Neural cell (in vitro differentiated cells): ENCODE results near the gene GNB1. TPM values are rescaled to one million over a fixed set of nuclear protein-coding genes. Genes with fewer than 3 reads are reported as not detected.

Experiments
- H2AFZ ChIP-seq: fragments of 200-600, 300-800 bp; sonication (generic), shearing (Covaris generic); 2 replicates; pipeline ENCODE4 v1.6.0; 2014; ENCODE audit warnings: low read depth, mild to moderate bottlenecking, antibody characterized with exemption, low read length, moderate library complexity
- H3F3A ChIP-seq: fragments of 200-600 bp; shearing (Covaris generic); 2 replicates; pipeline ENCODE4 v1.6.1; 2016; ENCODE audit warnings: mild to moderate bottlenecking, moderate library complexity, mixed read lengths, antibody characterized with exemption, low read length; ENCODE audit not compliant: insufficient read depth, poor library complexity, severe bottlenecking
- H3K27ac ChIP-seq: fragments of 200-600, 300-800 bp; sonication (generic), shearing (Covaris generic); 2 replicates; pipeline ENCODE4 v1.5.1; 2014; ENCODE audit warnings: mild to moderate bottlenecking, low read length, moderate library complexity
- H3K27me3 ChIP-seq: fragments of 300-800, 200-600 bp; sonication (generic), shearing (Covaris generic); 2 replicates; pipeline ENCODE4 v1.6.0; 2014; ENCODE audit warnings: mild to moderate bottlenecking, low read depth, low read length, moderate library complexity; ENCODE audit not compliant: insufficient read depth
- H3K36me3 ChIP-seq: fragments of 300-800, 200-600 bp; sonication (generic), shearing (Covaris generic); 2 replicates; pipeline ENCODE4 v1.5.1; 2014; ENCODE audit warnings: mild to moderate bottlenecking, antibody characterized with exemption, low read length, moderate library complexity; ENCODE audit not compliant: insufficient read depth
- H3K4me2 ChIP-seq: fragments of 300-800, 200-600 bp; sonication (generic), shearing (Covaris generic); 2 replicates; pipeline ENCODE4 v1.6.0; 2014; ENCODE audit warnings: mild to moderate bottlenecking, low read length
- H3K4me3 ChIP-seq: fragments of 300-800, 200-600 bp; sonication (generic), shearing (Covaris generic); 2 replicates; pipeline ENCODE4 v1.5.1; 2014; ENCODE audit warnings: mild to moderate bottlenecking, low read length, moderate library complexity
- H3K79me2 ChIP-seq: fragments of 200-600 bp; shearing (Covaris generic); replicated peaks from 2 replicates; pipeline ENCODE4 v1.6.0; 2014; ENCODE audit warnings: mild to moderate bottlenecking, low read length, moderate library complexity; ENCODE audit not compliant: insufficient read depth
- H3K9ac ChIP-seq: fragments of 300-800, 200-600 bp; sonication (generic), shearing (Covaris generic); 2 replicates; pipeline ENCODE4 v1.6.1; 2016; ENCODE audit warnings: mild to moderate bottlenecking, low read length, mixed read lengths
- H3K9me2 ChIP-seq: fragments of 200-600 bp; shearing (Covaris generic); 2 replicates; pipeline ENCODE4 v1.6.1; 2016; ENCODE audit warnings: mild to moderate bottlenecking, low read length, mixed read lengths; ENCODE audit not compliant: insufficient read depth
- H3K9me3 ChIP-seq: fragments of 200-600, 300-800 bp; sonication (generic), shearing (Covaris generic); 2 replicates; pipeline ENCODE4 v1.6.1; 2016; ENCODE audit warnings: mild to moderate bottlenecking, mixed run types, low read length, moderate library complexity, mixed read lengths
- H4K20me1 ChIP-seq: fragments of 200-600 bp; shearing (Covaris generic); 2 replicates; pipeline ENCODE4 v1.6.1; 2016; ENCODE audit warnings: mild to moderate bottlenecking, mixed run types; ENCODE audit not compliant: insufficient read depth
- EP300 ChIP-seq: fragments of 450-650 bp; conservative IDR thresholded peaks from 2 replicates; pipeline ENCODE4 v1.6.1; 2014; ENCODE audit warnings: antibody characterized with exemption, mild to moderate bottlenecking, moderate library complexity; ENCODE audit not compliant: poor library complexity, severe bottlenecking
- EZH2 ChIP-seq: fragments of 200-600, 300-800 bp; shearing (Covaris generic), sonication (generic); IDR thresholded peaks from 2 replicates; pipeline ENCODE4 v1.6.1; 2014; ENCODE audit warnings: antibody characterized with exemption, low read length, borderline replicate concordance, mild to moderate bottlenecking; ENCODE audit not compliant: insufficient read depth, poor library complexity, severe bottlenecking
- MXI1 ChIP-seq: fragments of 450-650 bp; conservative IDR thresholded peaks from 2 replicates; pipeline ENCODE4 v1.6.1; 2014; ENCODE audit warnings: antibody characterized with exemption, mild to moderate bottlenecking; ENCODE audit not compliant: poor library complexity, severe bottlenecking
- POLR2AphosphoS5 ChIP-seq: IDR thresholded peaks from 2 replicates; pipeline ENCODE4 v1.6.1; 2012
- RAD21 ChIP-seq: fragments of 450-650 bp; conservative IDR thresholded peaks from 2 replicates; pipeline ENCODE4 v1.6.1; 2014; ENCODE audit warnings: antibody characterized with exemption, mild to moderate bottlenecking, moderate library complexity
- SMC3 ChIP-seq: fragments of 450-650 bp; conservative IDR thresholded peaks from 2 replicates; pipeline ENCODE4 v1.6.1; 2014; ENCODE audit warnings: antibody characterized with exemption, mild to moderate bottlenecking, moderate library complexity; ENCODE audit not compliant: poor library complexity
- TAF1 ChIP-seq: IDR thresholded peaks from 2 replicates; pipeline ENCODE4 v1.6.1; 2012; ENCODE audit warnings: low read depth
- polyA plus RNA-seq: library from polyadenylated mRNA; depleted of rRNA; stranded (reverse); fragments of >200 nt; gene quantifications from 2 replicates; pipeline ENCODE4 v1.2.3, GENCODE V29; 2014
- TF ChIP-seq, protein P1 (sequence below): fragments of 450-650 bp; IDR thresholded peaks from 2 replicates; pipeline ENCODE4 v1.5.1; 2014; ENCODE audit warnings: antibody characterized with exemption, mild to moderate bottlenecking, moderate library complexity; ENCODE audit not compliant: poor library complexity, severe bottlenecking
- TF ChIP-seq, protein P2 (sequence below): IDR thresholded peaks from 2 replicates; pipeline ENCODE4 v1.6.1; 2012; ENCODE audit warnings: borderline replicate concordance

The GNB1 gene
- polyA plus RNA-seq, 1 donor from 2014 or later, result 325 TPM

DNA sequence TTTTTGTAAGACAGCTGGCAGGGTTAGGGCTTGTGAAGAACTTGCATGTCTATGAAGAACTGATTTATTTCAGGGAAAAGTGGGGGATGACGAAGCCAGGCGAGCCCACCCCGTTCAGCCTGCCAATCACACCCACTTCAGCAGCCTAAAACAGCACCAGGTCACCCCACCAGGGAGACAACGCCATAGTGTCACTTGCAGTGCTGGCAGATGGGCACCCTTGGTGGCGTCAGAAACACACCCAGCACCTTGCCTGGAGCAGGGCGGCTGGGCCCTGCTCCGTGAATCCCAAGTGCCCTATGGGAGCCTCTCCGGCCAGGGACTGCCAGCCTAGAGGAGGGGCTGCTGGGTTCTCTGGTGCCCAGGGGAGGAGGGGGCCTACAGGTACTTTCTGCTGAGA is 107.6 kb downstream of the GNB1 start:
- Histone ChIP-seq H3F3A (no peaks in the 10 kb centered on the region), H2AFZ (no peak overlapping the region), H4K20me1 (no peaks in the 10 kb centered on the region), H3K36me3 (no peaks in the 10 kb centered on the region), H3K27ac (no peak overlapping the region), H3K9ac (no peak overlapping the region), H3K9me3 (no peaks in the 10 kb centered on the region), H3K4me3 (no peak overlapping the region), H3K79me2 (no peaks in the 10 kb centered on the region), H3K9me2 (no peaks in the 10 kb centered on the region), H3K4me2 (no peak overlapping the region), H3K27me3 (peaks cover 2% of the 10 kb centered on the region)
- TF ChIP-seq MXI1 (no peak), RAD21 (no peak), EP300 (no peak), POLR2AphosphoS5 (no peak), TAF1 (no peak), SMC3 (no peak), EZH2 (no peak)
- TF ChIP-seq, protein P1, sequence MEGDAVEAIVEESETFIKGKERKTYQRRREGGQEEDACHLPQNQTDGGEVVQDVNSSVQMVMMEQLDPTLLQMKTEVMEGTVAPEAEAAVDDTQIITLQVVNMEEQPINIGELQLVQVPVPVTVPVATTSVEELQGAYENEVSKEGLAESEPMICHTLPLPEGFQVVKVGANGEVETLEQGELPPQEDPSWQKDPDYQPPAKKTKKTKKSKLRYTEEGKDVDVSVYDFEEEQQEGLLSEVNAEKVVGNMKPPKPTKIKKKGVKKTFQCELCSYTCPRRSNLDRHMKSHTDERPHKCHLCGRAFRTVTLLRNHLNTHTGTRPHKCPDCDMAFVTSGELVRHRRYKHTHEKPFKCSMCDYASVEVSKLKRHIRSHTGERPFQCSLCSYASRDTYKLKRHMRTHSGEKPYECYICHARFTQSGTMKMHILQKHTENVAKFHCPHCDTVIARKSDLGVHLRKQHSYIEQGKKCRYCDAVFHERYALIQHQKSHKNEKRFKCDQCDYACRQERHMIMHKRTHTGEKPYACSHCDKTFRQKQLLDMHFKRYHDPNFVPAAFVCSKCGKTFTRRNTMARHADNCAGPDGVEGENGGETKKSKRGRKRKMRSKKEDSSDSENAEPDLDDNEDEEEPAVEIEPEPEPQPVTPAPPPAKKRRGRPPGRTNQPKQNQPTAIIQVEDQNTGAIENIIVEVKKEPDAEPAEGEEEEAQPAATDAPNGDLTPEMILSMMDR, result no peak
- TF ChIP-seq, protein P2, sequence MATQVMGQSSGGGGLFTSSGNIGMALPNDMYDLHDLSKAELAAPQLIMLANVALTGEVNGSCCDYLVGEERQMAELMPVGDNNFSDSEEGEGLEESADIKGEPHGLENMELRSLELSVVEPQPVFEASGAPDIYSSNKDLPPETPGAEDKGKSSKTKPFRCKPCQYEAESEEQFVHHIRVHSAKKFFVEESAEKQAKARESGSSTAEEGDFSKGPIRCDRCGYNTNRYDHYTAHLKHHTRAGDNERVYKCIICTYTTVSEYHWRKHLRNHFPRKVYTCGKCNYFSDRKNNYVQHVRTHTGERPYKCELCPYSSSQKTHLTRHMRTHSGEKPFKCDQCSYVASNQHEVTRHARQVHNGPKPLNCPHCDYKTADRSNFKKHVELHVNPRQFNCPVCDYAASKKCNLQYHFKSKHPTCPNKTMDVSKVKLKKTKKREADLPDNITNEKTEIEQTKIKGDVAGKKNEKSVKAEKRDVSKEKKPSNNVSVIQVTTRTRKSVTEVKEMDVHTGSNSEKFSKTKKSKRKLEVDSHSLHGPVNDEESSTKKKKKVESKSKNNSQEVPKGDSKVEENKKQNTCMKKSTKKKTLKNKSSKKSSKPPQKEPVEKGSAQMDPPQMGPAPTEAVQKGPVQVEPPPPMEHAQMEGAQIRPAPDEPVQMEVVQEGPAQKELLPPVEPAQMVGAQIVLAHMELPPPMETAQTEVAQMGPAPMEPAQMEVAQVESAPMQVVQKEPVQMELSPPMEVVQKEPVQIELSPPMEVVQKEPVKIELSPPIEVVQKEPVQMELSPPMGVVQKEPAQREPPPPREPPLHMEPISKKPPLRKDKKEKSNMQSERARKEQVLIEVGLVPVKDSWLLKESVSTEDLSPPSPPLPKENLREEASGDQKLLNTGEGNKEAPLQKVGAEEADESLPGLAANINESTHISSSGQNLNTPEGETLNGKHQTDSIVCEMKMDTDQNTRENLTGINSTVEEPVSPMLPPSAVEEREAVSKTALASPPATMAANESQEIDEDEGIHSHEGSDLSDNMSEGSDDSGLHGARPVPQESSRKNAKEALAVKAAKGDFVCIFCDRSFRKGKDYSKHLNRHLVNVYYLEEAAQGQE, result no peak

DNA sequence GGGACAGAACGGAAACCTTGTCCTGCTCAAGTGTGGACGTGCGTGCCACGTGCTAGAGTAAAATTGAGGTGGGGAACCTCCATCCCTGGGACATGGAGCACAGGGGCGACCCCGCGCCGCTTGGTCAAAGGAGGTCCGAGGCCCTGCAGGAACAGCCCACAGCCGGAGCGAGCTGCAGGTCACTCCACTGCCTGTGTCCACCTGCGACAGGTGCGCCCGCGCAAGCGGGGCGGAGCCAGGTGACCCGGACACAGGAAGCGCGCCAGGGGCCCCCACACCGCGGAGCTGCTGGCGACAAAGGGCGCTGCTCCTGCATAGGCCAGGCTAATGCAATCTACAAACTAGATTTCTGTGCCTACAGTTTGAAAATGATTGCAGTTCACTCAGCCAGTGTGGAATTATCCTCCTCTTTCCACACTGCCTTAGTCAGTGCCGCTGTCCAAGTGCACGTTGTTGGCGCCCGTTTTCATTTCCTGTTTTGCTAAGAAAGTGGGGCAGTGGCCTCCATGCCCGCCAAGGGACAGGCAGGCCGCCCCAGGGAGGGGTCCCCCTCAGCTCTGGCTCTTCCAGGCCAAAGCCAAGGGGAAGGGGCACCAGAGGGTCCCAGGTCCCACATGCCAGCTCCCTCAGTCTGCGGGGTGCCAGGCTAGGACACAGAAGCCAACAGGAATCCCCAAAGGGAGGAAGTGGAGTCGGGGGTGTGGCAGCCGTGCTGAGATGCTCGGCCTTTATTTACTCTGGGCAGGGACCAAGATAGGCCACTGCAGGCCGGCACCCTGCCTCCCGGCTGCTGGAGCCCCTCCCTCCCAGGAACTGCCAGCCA is 108.3 kb downstream of the GNB1 start:
- TF ChIP-seq POLR2AphosphoS5 (peak; percentile 20), RAD21 (no peak)
- Histone ChIP-seq H3K36me3 (no peaks in the 10 kb centered on the region), H3K79me2 (peaks cover under 1% of the 10 kb centered on the region), H3K4me3 (no peak overlapping the region), H3K9me3 (no peaks in the 10 kb centered on the region), H4K20me1 (no peaks in the 10 kb centered on the region), H3K27ac (no peak overlapping the region), H3F3A (no peaks in the 10 kb centered on the region), H2AFZ (no peak overlapping the region), H3K9ac (no peak overlapping the region), H3K27me3 (peaks cover 2% of the 10 kb centered on the region), H3K4me2 (no peak overlapping the region), H3K9me2 (no peaks in the 10 kb centered on the region)
